Mesenchymal stem cell (in vitro differentiated cells and primary cell): Measurements from ENCODE around the gene CEP57.
"Not testable (repeated sequence)": the region's sequence is repeated elsewhere in the genome, so short reads cannot be mapped to it uniquely, and the experiment has no call there.

ENCODE experiments used
- DNase-seq: peaks from one replicate; pipeline ENCODE4 v3.0.0-alpha.2; 2013
- H2AFZ ChIP-seq: one replicate; pipeline ENCODE4 v1.6.1; 2013; ENCODE audit warnings: low read depth, mild to moderate bottlenecking, control low read depth, inconsistent platforms, low read length, moderate library complexity
- H2AK5ac ChIP-seq: 2 replicates; pipeline ENCODE4 v1.6.1; 2013; ENCODE audit warnings: low read length, moderate library complexity, mild to moderate bottlenecking, inconsistent platforms; ENCODE audit not compliant: severe bottlenecking
- H2BK120ac ChIP-seq: one replicate; pipeline ENCODE4 v1.6.1; 2013; ENCODE audit warnings: low read depth, mild to moderate bottlenecking, inconsistent platforms, low read length, moderate library complexity
- H2BK12ac ChIP-seq, 2 experiments: one replicate each; pipeline ENCODE4 v1.6.1; 2013; ENCODE audit warnings: inconsistent platforms in 2 of 2, low read length in 2 of 2, mild to moderate bottlenecking in 2 of 2, moderate library complexity in 2 of 2, control low read depth in 1 of 2
- H2BK15ac ChIP-seq: one replicate; pipeline ENCODE4 v1.6.1; 2013; ENCODE audit warnings: mild to moderate bottlenecking, low read depth, inconsistent platforms; ENCODE audit not compliant: poor library complexity, severe bottlenecking
- H2BK5ac ChIP-seq: 2 replicates; pipeline ENCODE4 v1.6.1; 2013; ENCODE audit warnings: low read depth, mild to moderate bottlenecking, low read length, control low read depth, inconsistent platforms; ENCODE audit not compliant: poor library complexity, severe bottlenecking
- H3K14ac ChIP-seq, 2 experiments: one replicate each; pipeline ENCODE4 v1.6.1; 2013; ENCODE audit warnings: inconsistent platforms in 2 of 2, low read length in 2 of 2, control low read depth in 1 of 2, mild to moderate bottlenecking in 1 of 2, moderate library complexity in 1 of 2
- H3K18ac ChIP-seq, 2 experiments: one replicate each; pipeline ENCODE4 v1.6.1; 2013; ENCODE audit warnings: inconsistent platforms in 2 of 2, low read length in 2 of 2, control low read depth in 1 of 2, low read depth in 1 of 2, mild to moderate bottlenecking in 1 of 2
- H3K23ac ChIP-seq, 2 experiments: one replicate each; pipeline ENCODE4 v1.6.1; 2013; ENCODE audit warnings: inconsistent platforms in 2 of 2, low read length in 2 of 2, mild to moderate bottlenecking in 2 of 2, moderate library complexity in 2 of 2, control low read depth in 1 of 2
- H3K27ac ChIP-seq: 2 replicates; pipeline ENCODE4 v1.5.1; 2013; ENCODE audit warnings: mild to moderate bottlenecking, moderate library complexity, low read length, control low read depth, inconsistent platforms; ENCODE audit not compliant: poor library complexity, severe bottlenecking
- H3K27me3 ChIP-seq, 2 experiments: 2 replicates each; pipeline versions ENCODE4 v1.6.1 to v1.7.0; 2013; ENCODE audit warnings: low read length in 2 of 2, mild to moderate bottlenecking in 2 of 2, moderate library complexity in 2 of 2, control low read depth in 1 of 2, inconsistent platforms in 1 of 2; ENCODE audit not compliant: control insufficient read depth in 1 of 2, insufficient read depth in 1 of 2
- H3K36me3 ChIP-seq, 2 experiments: 2 replicates each; pipeline versions ENCODE4 v1.6.1 to v1.7.0; 2013; ENCODE audit warnings: low read length in 2 of 2, control low read depth in 1 of 2, inconsistent platforms in 1 of 2, low read depth in 1 of 2, mild to moderate bottlenecking in 1 of 2; ENCODE audit not compliant: insufficient read depth in 2 of 2, control insufficient read depth in 1 of 2
- H3K4ac ChIP-seq, 2 experiments: one replicate each; pipeline ENCODE4 v1.6.1; 2013; ENCODE audit warnings: inconsistent platforms in 2 of 2, low read length in 2 of 2, mild to moderate bottlenecking in 2 of 2, moderate library complexity in 2 of 2, control low read depth in 1 of 2, low read depth in 1 of 2
- H3K4me1 ChIP-seq: 2 replicates; pipeline ENCODE4 v1.6.1; 2013; ENCODE audit warnings: low read depth, low read length, control low read depth; ENCODE audit not compliant: control insufficient read depth, insufficient read depth
- H3K4me2 ChIP-seq: 2 replicates; pipeline ENCODE4 v1.6.1; 2013; ENCODE audit warnings: low read length, mild to moderate bottlenecking, inconsistent platforms; ENCODE audit not compliant: poor library complexity, severe bottlenecking
- H3K4me3 ChIP-seq, 2 experiments: 2 replicates each; pipeline versions ENCODE4 v1.5.1 to v1.7.0; 2013; ENCODE audit warnings: low read length in 2 of 2, mild to moderate bottlenecking in 2 of 2, control low read depth in 1 of 2, low read depth in 1 of 2; ENCODE audit not compliant: insufficient read depth in 1 of 2
- H3K79me1 ChIP-seq: replicated peaks from 2 replicates; pipeline ENCODE4 v1.6.1; 2013; ENCODE audit warnings: mild to moderate bottlenecking, control low read depth, low read length, inconsistent platforms; ENCODE audit not compliant: poor library complexity, severe bottlenecking
- H3K9ac ChIP-seq: 2 replicates; pipeline ENCODE4 v1.7.0; 2013; ENCODE audit warnings: mild to moderate bottlenecking, low read length, moderate library complexity
- H3K9me3 ChIP-seq: 2 replicates; pipeline ENCODE4 v1.7.0; 2013; ENCODE audit warnings: mild to moderate bottlenecking, low read length; ENCODE audit not compliant: control insufficient read depth
- H4K8ac ChIP-seq: one replicate; pipeline ENCODE4 v1.6.1; 2013; ENCODE audit warnings: inconsistent platforms, mild to moderate bottlenecking, low read length, moderate library complexity
- H4K91ac ChIP-seq: one replicate; pipeline ENCODE4 v1.6.1; 2013; ENCODE audit warnings: mild to moderate bottlenecking, low read length, inconsistent platforms
- WGBS: methylation state at CpG from one replicate; pipeline ENCODE4 v1.1.7; 2013; ENCODE audit warnings: mixed read lengths; 5-methylcytosine and 5-hydroxymethylcytosine counted together

CEP57 gene

DNA sequence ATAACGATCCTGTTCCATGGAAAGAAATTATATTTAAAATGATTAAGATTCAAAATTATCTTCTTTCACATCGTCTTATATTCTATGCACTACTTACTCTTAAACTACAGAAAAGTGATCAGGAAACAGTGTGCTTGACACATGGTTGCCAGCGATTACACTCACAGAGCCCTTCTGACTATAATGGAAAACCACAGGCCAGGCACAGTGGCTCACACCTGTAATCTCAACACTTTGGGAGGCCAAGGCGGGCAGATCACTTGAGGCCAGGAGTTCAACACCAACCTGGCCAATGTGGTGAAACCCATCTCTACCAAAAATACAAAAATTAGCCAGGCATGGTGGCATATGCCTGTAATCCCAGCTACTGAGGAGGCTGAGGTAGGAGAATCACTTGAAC lies 69.7 kb downstream of the CEP57 start:
- H4K8ac ChIP-seq, H2AFZ ChIP-seq, H3K9me3 ChIP-seq, H2BK5ac ChIP-seq, H3K4me1 ChIP-seq, H3K79me1 ChIP-seq, DNase-seq, H3K4ac ChIP-seq, H2BK15ac ChIP-seq, H3K18ac ChIP-seq, H3K27ac ChIP-seq, H3K4me2 ChIP-seq, H3K9ac ChIP-seq, H4K91ac ChIP-seq, H2AK5ac ChIP-seq, H3K14ac ChIP-seq, H3K23ac ChIP-seq, H2BK120ac ChIP-seq, H3K27me3 ChIP-seq, H2BK12ac ChIP-seq, H3K4me3 ChIP-seq: not testable (repeated sequence)
- H3K36me3 ChIP-seq = peaks cover 3 to 60% of the 10 kb centered on the region in 2 experiments
- over 99% methylated on average over 3 of the region's 4 CpGs for WGBS

DNA sequence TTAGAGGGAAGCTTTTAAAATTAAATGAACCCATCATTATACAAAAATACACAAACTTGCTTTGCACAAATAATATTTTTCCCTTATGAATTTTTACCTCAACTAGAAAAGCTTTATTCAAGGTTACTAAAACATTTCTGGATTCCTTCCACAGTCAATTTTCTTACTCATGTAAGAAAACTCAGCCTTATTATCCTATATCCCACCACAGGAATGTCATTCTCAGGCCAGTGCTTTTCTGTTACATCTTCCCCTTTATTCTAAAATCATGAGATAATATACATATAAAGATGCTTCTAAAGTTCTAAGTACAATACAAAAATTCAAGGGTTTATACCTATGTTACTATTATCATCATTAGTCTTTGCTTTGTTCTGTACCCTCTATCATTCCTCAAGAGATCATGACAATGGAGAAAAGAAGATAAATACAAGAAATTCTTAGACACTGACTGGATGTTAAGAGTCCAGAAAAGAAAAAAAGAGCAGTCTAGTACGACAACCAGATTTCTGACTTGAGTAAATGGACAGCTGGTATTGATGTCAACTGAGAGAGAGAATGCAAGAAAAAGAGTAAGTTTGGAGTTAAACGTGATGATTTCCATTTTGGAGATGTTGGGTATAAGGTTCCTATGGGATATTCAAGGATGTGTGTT lies 73.3 kb downstream of the CEP57 start:
- Histone ChIP-seq H2BK12ac (no peak overlapping the region), H3K4me2 (no peak overlapping the region), H3K23ac (no peak overlapping the region), H2BK120ac (no peak overlapping the region), H3K36me3 (peaks cover 3 to 38% of the 10 kb centered on the region in 2 experiments), H3K9me3 (no peaks in the 10 kb centered on the region), H3K27me3 (no peaks in the 10 kb centered on the region), H4K8ac (no peak overlapping the region), H3K27ac (peak overlapping the region; percentile 34), H4K91ac (no peak overlapping the region), H3K4me1 (no peaks in the 10 kb centered on the region), H2AFZ (no peak overlapping the region), H3K9ac (no peak overlapping the region), H3K4ac (no peak overlapping the region), H3K14ac (no peak overlapping the region), H2BK15ac (no peak overlapping the region), H3K4me3 (no peak overlapping the region), H3K18ac (no peak overlapping the region), H3K79me1 (peaks cover 11% of the 10 kb centered on the region), H2BK5ac (no peak overlapping the region), H2AK5ac (no peak overlapping the region)
- DNase-seq = peak; percentile 51
- WGBS = 81% methylated on average over 2 of the region's 2 CpGs

DNA sequence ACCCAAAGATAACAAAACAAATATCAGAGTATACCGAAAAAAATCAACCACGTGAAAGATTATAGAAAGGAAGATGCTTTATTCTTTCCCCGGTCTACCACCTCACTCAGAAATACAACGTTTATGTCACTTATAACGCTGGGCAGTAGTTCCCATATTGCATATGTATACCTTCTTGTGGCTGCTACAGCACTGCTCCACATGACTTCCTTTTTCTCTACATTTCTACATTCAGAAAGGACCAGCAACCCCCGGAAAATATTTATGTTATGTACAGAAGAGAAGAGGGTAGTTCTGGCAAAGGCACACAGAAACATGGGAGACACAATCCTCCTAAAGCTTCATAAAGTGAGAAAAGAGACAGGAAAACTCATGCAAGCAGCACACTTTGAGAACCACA lies 76.8 kb downstream of the CEP57 start:
- Histone ChIP-seq H2BK15ac (no peak overlapping the region), H3K4me2 (no peak overlapping the region), H2BK12ac (no peak overlapping the region), H3K4me1 (no peaks in the 10 kb centered on the region), H3K27me3 (no peaks in the 10 kb centered on the region), H3K23ac (no peak overlapping the region), H2AFZ (no peak overlapping the region), H3K14ac (no peak overlapping the region), H4K8ac (no peak overlapping the region), H3K18ac (no peak overlapping the region), H3K79me1 (peaks cover 9% of the 10 kb centered on the region), H2BK5ac (no peak overlapping the region), H3K4ac (no peak overlapping the region), H3K27ac (no peak overlapping the region), H2AK5ac (no peak overlapping the region), H2BK120ac (no peak overlapping the region), H3K4me3 (no peak overlapping the region), H4K91ac (no peak overlapping the region), H3K36me3 (peaks cover 3 to 24% of the 10 kb centered on the region in 2 experiments), H3K9me3 (no peaks in the 10 kb centered on the region), H3K9ac (no peak overlapping the region)
- WGBS = 100% methylated on average over 5 of the region's 6 CpGs
- DNase-seq = no peak

DNA sequence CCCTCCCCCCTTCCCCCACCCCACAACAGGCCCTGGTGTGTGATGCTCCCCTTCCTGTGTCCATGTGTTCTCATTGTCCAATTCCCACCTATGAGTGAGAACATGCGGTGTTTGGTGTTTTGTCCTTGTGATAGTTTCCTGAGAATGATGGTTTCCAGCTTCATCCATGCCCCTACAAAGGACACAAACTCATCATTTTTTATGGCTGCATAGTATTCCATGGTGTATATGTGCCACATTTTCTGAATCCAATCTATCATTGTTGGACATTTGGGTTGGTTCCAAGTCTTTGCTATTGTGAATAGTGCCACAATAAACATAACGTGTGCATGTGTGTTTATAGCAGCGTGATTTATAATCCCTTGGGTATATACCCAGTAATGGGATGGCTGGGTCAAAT lies 80.6 kb downstream of the CEP57 start:
- H3K27ac ChIP-seq, H2BK15ac ChIP-seq, H2BK12ac ChIP-seq, H3K23ac ChIP-seq, H2AFZ ChIP-seq, H4K91ac ChIP-seq, H3K4me1 ChIP-seq, H3K4ac ChIP-seq, H3K27me3 ChIP-seq, H3K79me1 ChIP-seq, H3K14ac ChIP-seq, H2BK120ac ChIP-seq, DNase-seq, H3K4me3 ChIP-seq, H4K8ac ChIP-seq, H3K4me2 ChIP-seq, H3K9me3 ChIP-seq, H2AK5ac ChIP-seq, H2BK5ac ChIP-seq, H3K18ac ChIP-seq, H3K36me3 ChIP-seq, H3K9ac ChIP-seq: not testable (repeated sequence)
- WGBS = no CpG with 5 or more reads among the region's 3 CpGs
